GF-D8 (cell line): ENCODE measurements around the gene LTK.

ENCODE experiments used
- DNase-seq: peaks from one replicate; lab custom pipeline; 2025; lab: John Stamatoyannopoulos, UW

LTK gene

DNA sequence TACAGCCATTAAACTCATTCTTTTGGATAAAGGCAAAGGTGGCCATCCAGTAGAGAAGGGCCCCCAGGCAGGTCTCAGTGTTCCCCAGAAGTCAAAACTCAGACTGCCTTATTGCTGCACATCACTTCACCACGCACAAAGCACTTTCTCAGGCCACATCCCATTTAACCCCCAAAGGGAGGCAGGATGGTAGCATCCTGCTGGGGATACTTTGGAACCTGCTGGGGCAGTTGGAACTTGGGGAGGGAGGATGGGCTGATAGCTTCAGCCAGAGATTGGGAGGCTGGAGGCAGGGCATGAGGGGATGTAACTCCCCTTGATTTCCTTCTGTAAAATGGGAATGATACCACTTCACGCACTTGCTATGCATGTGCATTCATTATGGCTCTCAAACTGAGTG, 15.0 kb downstream of the LTK start:
- no peak for DNase-seq

DNA sequence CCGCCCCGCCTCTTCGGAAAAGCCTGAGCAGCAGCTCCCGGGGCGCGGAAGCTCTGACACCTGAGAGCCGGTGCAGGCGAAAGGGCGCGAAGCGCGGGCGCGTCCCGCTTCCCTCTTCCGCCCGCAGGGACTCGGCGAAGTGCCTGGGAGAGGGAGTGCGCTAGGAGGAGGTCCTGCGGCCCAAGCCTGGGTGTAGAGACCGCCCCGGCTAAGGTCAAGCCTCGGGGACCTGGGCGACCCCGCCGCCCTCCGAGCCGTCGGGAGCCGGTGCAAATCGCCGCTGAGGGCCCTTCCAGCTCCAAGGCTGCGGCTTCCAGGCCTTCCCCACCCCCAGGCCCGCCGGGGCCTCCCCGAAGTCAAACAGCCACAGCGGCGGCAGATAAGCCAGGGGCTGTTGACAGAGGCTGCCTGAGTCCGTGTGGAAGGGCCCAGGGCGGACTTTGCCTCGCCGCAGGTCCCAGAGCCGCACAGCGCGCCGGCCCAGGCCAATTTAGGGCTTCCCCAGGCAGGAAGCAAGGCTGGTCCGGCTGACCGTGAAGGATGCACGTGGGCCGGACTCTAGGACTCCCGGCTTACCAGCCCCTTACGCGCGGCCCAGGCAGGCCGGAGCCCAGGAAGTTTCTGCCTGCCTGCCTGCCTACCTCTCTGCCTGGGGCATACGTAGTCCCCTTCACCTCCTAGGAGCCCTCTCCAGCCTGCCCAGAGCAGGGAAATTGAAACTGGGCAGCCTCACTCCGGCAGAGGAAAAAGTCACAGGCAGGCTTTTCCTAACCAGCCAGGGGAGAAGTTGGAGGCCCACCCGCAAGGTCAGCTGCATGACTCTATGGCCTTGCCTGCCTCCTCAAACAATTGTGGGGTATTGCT, 17.7 kb downstream of the LTK start:
- no peak for DNase-seq

DNA sequence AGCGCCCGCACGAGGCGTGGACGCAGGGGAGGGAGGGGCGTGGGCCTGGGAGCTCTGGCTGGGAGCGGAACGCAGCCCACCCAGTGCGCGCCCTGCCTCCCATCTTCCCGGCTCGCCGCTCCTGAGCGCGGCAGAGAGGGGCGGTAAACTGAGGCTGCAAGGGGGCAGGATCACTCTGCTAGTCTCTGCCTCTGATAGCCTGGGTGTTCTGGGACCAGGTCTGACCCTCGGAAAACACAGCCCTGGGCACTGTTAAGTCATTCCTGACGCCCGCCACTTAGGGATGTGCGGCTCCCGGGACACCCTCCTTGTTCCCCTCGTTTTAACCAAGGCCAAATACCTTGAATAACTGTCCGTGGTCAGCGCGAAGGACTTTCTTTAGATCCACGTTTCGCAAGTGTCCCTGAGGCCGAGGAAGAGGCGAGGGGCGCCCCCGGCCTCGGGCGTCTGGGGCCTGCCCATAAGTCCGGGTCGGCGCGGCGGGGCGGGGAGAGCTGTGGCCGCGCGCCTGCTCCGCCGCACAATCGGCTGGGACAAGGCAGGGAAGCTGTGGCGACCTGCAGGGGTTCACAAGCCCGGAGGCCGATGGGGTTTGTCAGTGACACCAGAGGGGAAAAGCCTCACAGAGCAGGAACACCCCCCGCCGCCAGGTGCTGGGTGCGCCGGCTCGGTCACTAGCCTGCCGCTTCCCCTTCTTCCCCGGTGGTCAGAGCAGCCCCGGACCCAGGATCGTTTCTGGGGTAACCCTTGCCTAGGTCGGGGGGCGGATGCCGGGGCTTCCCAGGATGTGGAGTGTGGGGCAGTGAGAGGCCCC, 18.5 kb downstream of the LTK start:
- DNase-seq: no peak

DNA sequence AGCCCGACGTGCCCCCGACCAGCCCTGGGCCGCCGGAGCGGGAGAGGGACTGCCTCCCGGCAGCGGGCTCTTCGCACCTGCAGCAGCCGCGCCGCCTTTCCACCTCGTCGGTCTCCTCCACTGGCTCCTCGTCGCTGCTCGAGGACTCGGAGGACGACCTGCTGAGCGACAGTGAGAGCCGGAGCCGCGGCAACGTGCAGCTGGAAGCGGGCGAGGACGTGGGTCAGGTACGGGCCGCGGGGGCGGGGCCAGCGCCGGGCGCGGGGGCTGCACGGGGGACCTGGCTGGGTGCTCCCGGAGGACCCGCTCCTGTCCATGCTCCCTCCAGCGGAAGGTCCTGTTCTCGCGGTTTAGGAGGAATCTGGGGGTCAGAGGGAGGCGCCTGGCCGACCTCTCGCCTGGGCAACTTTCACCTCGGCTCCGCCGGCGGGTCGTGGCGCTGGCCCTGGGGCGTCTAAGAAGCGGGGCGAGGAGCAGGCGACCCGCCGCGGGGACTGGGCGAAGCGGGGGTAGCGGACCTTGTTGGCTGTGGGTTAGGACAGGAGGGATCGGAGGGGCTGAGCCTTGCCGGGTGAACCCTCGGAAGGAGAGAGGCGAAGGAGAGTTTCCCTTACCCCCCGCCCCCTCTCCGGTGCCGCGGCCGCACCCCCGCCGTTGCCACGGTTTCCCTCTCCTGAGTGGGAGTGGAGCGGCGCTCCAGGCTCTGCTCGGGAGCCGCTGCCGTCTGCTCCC, 19.3 kb downstream of the LTK start:
- no peak for DNase-seq

DNA sequence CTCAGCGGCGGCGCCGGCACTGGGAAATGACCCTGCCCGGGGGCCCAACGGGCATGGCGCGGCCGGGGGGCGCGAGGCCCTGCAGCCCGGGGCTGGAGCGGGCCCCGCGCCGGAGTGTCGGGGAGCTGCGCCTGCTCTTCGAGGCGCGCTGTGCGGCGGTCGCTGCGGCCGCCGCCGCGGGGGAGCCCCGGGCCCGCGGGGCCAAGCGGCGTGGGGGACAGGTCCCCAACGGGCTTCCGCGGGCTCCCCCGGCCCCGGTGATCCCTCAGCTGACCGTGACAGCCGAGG, 19.8 kb downstream of the LTK start:
- DNase-seq: no peak

DNA sequence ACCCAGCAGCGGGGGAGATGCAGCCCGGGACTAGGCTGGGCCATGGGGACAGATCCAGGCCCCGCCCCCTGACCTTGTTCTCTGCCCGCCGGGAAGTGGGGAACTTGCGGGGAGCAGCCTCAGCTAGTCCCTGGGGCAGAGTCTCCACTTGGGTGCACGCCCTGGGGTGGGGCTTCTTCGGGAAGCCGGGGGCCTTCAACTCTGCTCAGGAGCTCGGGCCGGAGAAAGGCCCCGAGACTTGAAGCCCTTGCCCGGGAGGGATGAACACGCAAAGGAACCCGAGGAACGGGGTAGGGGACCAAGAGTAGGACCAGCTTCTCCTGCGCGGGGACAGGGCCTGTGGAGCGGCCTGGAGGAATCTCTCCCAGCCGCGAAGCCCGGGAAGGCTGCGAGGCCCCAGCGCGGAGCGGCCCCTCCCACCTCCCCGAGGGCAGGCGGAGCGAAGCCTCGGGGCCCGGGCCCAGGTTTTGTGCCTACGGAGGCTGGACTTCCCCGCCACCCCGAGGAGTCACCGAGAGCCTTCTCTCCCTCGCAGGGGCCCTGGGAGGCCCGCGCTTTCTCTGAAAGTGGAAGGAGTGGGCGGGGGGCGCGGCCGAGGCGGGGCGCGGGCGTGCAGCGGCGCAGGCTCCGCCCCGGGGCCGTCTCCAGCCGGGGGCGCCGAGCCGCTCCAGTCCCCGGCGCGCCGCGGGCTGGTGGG, 20.3 kb downstream of the LTK start, which contains the start of gene ITPKA:
Gene ITPKA, plus strand, starts transcription at position 670 of the 697 bp plus-strand sequence. CDS start 54 bp downstream, outside the sequence.
- DNase-seq: peak; percentile 45

DNA sequence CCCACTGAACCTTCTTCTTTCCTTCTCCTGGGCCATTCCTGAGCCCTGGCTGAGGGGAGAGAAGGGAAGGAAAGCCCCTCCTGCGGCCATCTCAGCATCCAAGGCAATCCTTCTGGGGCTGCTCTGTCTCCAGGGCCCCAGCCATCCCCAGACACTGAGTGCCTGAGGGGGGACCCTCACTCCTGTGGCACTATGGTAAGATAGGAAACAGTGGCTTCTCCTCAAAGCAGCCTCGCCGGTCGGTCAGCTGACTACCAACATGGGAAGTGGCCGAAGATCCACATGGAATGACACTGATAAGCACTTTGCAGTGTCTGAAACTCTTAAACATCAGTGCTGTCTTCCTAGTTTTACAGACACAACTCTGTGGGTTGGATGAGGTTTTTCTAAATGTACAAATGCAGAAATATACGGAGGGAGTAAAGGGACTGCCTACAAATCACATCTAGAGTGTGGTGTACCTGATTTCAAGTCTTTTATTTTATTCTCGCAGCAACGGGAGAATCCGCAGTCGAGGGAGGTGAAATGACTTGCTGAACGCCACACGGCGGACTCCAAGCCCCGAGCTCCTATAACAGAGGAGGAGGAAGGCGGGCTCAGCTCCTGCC, 20.9 kb downstream of the LTK start:
- no peak for DNase-seq

DNA sequence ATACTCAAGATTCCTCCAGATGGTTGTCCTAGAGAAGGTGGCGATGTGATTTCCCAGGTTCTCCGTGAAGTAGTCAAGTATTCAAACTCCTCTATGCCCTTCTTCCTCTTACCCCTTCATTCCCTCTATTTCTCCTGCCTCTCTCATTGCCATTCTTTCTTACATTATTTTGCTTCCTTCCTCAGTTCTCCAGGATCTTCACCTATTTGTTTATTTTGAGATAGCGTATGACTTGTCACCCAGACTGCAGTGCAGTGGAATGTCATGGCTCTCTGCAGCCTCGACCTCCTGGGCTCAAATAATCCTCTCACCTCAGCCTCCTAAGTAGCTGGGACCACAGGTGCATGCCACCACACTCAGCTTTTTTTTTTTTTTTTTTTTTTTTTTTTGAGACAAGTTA, 21.7 kb downstream of the LTK start:
- no peak for DNase-seq

DNA sequence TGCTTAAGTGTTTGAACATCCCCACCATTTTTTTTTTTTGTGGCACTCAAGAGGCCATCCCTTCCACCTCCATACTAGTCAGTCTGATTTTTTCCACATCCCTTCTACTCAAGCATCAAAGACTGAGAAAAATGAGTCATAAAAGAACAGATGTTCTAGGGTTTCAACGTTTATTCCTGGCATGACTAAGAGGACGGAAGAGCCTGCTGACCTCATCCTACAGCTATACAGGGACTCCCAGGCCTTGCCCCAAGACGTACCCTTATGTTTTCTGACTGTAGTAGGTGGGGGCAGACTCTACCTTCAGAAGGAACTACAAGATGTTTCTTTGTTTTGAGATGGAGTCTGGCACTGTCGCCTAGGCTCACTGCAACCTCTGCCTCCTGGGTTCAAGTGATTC, 23.3 kb downstream of the LTK start:
- DNase-seq: peak; percentile 29

DNA sequence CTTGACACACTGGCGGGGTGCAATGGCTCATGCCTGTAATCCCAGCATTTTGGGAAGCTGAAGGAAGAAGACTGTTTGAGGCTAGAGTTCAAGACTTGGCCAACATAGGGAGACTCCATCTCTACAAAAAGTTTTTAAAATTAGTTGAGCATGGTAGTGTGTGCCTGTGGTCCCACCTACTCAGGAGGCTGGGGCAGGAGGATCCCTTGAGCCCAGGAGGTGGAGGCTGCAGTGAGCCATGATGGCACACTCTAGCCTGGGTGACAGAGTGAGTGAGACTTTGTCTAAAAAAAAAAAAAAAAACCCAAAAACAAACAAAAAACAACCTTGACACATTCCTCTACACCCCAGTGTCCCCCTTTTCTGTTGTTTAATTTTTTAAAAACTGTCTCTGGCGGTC, 24.0 kb downstream of the LTK start:
- DNase-seq: no peak

DNA sequence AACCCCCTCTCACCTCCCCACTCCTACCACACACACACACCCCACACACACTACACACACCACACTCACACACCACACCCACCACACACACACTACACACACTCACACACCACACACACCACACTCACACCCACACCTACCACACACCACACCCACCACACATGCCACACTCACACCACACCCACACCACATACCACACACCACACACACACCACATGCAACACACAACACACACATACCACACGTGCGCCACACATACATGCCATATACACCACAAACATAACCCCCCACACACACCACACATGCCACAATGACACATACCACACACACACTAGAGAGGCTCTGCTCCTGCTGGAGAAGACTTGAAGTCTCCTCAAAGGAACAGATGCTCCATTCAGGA, 25.8 kb downstream of the LTK start:
- DNase-seq: no peak

DNA sequence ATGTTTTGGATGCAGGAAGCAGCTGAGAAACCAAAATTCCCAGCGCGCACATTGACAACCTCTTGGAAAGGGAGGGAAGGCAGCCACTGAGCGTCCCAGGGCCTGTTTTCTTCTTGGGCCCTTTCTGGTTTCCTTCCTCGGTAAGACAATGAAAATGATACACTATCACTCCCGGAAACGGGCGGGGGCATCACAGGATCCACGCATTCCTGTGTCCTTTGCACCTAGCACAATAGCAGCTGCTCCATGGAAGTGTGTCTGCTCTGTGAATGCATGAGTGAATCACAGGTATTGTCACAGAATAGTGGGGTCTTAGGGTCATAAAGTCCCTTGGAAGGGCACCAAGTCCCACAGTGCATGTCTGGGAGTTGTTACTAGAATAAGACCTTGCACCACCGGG, 26.2 kb downstream of the LTK start:
- DNase-seq: no peak

DNA sequence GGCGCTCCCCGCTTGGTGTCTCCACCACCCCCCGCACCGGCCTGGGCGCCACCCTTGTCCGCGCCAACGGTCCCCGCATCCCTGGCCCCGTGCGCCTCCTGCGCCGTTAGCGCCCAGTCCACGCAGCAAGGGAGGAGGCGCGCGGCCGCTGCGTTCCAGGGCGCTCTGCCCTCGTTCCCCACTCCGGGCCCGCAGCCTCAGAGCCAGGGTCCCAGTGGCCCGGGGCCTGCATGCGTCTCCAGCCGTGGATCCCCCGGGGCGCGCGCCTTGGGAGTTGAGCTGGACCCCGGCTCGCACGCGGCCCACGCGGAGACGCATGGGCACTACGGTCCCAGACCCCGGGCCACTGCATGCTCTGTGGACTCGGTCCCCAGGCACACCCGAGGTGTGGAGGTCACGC, 27.3 kb downstream of the LTK start:
- DNase-seq: no peak

DNA sequence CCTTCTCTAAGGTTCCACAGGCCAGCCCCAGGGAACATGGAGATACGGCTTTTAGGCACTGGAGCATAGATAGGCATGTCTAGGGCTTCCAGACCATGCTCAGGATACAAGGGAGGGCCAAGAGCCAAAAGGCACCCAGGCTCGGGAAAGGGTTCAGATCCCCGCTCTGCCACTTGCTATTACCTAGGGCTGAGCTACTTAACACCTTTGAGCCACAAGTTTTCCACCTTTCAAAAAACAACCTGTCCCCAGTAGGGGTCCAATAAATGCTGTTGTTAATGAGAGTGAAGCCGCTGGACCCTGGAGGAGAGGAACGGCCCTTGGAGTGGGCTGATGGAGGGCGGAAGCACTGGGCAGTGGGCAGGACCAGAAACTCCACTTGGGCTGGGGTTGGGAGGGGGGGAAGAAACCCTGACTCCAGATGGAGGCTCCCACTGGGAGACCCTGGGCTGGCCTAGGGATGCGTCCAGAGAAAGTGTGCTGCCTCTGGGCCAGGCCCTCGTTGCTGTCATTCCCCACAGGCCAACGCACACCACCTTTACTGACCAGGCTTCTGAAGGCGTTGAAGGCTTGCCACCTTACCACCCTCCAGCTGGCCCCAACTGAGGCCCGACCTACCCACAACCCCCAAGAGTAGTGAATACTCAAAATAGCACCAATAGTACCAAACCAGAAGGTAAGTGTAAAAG, 28.5 kb downstream of the LTK start:
- DNase-seq: no peak

DNA sequence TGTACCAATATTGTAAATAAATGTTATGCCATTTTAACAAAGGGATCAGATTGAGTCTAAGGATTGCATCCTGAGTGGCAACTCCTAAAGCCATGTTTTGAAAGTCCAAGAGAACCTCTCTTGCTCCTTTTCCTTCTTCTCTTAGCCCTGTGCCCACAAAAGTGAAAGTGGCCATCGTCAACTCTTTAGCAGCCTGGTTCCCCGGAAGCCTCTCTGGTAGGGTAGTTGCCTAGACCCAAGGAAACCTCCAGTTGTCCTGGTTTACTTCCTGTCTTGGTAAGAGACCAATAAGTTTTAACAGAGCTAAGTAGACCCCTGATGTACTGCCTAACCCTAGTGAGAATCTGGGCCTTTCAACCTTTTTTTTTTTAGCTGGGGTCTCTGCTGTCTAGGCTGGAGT, 30.1 kb downstream of the LTK start:
- DNase-seq: no peak

DNA sequence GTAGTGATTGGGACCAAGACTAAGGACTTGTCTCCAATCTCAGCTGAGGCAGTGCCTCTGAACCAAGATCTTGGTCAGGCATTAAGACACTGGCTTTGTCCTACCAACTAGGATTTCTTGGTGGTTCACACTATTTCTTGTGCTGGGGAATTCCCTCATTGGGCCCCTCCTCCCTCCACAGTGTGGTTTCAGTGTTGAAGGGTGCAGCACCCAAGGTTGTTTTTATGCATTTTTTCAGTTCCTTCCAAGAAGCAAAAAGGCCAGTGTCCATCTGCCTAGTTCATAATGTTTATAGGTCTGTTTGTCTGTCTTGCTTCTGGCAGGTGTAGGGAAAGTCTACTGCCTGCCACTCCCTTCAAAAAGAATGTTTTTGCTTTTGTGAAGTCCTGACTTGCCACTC, 30.5 kb downstream of the LTK start:
- no peak for DNase-seq

DNA sequence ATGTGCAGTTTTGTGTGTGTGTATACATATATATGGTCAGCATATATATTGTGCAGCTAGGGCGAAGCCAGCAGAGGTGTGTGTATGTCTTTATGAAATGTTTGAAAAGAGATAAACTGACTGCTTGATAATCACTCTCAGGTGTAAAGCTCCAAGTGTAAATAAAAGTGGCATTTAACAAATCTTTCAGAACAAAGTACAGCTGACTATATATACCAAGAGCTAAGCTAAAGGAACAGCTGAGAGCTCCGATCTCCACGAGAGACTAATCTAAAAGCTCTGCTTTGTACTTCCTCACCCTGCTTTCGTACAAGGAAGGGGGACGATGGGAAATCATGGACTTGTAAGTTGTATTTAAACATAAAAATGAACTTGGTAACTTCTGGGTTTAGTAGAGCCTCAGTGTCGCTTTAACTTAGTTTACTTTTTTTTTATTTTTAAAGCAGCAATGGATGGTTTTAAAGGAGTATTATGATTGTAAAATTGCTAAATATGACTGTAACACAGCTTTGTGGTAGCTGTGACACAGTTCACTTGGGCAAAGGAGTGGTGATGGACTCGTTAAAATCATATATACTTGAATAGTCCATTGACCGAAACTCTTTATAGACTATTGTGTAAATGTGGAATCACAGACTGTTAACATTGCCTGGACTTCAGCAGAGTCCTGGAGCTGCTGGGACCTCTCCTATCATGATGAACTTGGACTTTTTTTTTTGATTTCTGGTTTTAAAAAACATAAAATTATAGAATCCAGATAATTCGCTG, 31.3 kb downstream of the LTK start:
- no peak for DNase-seq

DNA sequence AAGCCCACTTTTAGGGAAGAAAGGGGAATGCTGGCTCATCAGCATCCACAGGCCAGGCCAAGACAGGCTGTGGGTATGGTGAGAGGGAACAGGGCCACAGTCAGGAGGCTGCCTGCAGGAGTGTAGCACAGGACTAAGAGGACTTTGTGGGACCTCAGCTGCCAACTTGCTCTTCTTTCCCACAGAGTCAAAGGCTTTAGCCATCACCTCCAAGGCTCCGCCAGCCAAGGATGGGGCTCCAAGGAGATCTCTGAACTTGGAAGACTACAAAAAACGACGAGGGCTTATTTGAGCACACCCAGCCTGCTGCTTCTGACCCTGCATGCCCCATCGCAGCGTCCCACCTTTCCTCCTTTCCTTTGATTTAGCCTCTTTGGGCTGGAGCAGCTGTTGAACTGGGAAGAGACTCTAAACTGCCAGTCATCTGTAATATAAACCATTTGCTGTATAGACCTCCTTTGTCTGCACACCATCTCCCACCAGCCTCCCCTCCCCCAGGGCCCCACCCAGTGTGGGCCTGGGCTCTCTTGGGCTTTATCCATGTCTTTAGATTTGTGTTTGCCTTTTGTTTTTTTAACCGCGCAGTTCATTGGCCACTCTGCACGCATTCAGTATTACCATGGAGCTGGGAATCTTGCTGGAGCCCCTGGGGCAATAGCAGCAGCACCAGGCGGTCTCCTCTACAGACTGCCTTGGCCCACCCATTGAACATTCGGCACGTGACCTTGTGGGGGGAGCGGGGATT, 33.1 kb downstream of the LTK start:
- no peak for DNase-seq

DNA sequence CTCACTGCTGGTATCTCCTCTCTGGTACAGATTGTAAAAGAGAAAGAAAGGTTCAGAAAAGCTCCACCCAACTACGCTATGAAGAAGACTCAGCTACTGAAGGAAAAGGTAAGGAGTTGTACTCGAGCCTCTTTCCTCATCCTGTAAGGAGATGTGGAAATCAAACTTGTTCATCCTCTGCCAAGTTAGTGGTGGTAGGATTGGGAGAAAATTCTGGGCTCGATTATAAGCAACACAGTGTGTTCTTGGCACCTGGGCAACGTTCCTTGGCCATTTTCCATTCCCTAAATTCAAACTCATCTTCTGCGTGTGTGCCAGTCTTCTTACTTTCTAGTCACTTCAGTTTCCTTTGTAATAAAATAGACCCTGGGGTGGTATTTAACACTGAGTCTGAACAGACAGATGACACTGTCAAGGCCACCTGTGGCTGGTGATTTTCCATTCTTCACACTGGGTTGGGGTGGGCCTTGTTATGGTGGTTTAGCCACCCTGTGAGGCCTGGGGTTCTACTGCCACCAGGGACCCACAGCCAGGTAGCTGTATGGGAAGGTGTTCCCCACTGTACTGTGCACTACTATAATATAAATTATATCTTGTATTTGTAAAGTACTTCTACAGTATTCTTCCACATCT, 37.1 kb downstream of the LTK start:
- no peak for DNase-seq
